Duodenal mucosa (tissue), 2 donors: ENCODE measurements around the gene LIMD2.

Experiments
- H3K27ac ChIP-seq: one replicate; pipeline ENCODE4 v1.7.0; 2013; ENCODE audit warnings: low read depth, low read length
- H3K27me3 ChIP-seq, 2 donors: one replicate each; pipeline ENCODE4 v1.7.0; 2013; ENCODE audit warnings: low read length in 2 of 2, control low read depth in 1 of 2; ENCODE audit not compliant: insufficient read depth in 2 of 2, control insufficient read depth in 1 of 2
- H3K36me3 ChIP-seq, 2 donors: one replicate each; pipeline ENCODE4 v1.7.0; 2013; ENCODE audit warnings: low read length in 2 of 2, control low read depth in 1 of 2; ENCODE audit not compliant: insufficient read depth in 2 of 2, control insufficient read depth in 1 of 2
- H3K4me1 ChIP-seq, 2 donors: one replicate each; pipeline ENCODE4 v1.7.0; 2013; ENCODE audit warnings: low read length in 2 of 2, control low read depth in 1 of 2; ENCODE audit not compliant: insufficient read depth in 2 of 2, control insufficient read depth in 1 of 2
- H3K4me3 ChIP-seq, 2 donors: one replicate each; pipeline ENCODE4 v1.7.0; 2013; ENCODE audit warnings: low read length in 2 of 2, low read depth in 1 of 2
- H3K9ac ChIP-seq, 2 donors: one replicate each; pipeline ENCODE4 v1.7.0; 2013; ENCODE audit warnings: low read length in 2 of 2, low read depth in 1 of 2
- H3K9me3 ChIP-seq, 2 donors: one replicate each; pipeline ENCODE4 v1.7.0; 2013; ENCODE audit warnings: low read length in 2 of 2, control low read depth in 1 of 2; ENCODE audit not compliant: control insufficient read depth in 1 of 2

The LIMD2 gene

GRCh38 chr17:63694950-63695773 is 4.8 kb downstream of the LIMD2 start:
- peaks cover 11 to 29% of the 10 kb centered on the region in 2 donors for H3K4me1 ChIP-seq
- no peak overlapping the region for H3K27ac ChIP-seq
- H3K9ac ChIP-seq = no peak overlapping the region
- H3K4me3 ChIP-seq = no peak overlapping the region
- H3K9me3 ChIP-seq = no peaks in the 10 kb centered on the region
- peaks cover 30 to 43% of the 10 kb centered on the region in 2 donors for H3K36me3 ChIP-seq
- no peaks in the 10 kb centered on the region for H3K27me3 ChIP-seq

- H3K4me3 ChIP-seq = no peak overlapping the region
- no peak overlapping the region for H3K27ac ChIP-seq
- peaks cover 35 to 51% of the 10 kb centered on the region in 2 donors for H3K36me3 ChIP-seq
- H3K9me3 ChIP-seq = no peaks in the 10 kb centered on the region
- H3K4me1 ChIP-seq = peaks cover 11 to 29% of the 10 kb centered on the region in 2 donors
- H3K9ac ChIP-seq = no peak overlapping the region
- H3K27me3 ChIP-seq = no peaks in the 10 kb centered on the region
These were observed 5.5 kb downstream of the LIMD2 start for GRCh38 chr17:63694229-63694949.

- Histone ChIP-seq H3K9ac (no peak overlapping the region), H3K27me3 (no peaks in the 10 kb centered on the region), H3K36me3 (peaks cover 43 to 59% of the 10 kb centered on the region in 2 donors), H3K4me1 (peaks cover 11 to 20% of the 10 kb centered on the region in 2 donors), H3K4me3 (no peak overlapping the region), H3K27ac (no peak overlapping the region), H3K9me3 (no peaks in the 10 kb centered on the region)
These were observed 6.4 kb downstream of the LIMD2 start for GRCh38 chr17:63693411-63694113.

GRCh38 chr17:63692195-63692816 is 7.6 kb downstream of the LIMD2 start:
- Histone ChIP-seq H3K9ac (no peak overlapping the region), H3K27ac (no peak overlapping the region), H3K9me3 (no peaks in the 10 kb centered on the region), H3K27me3 (no peaks in the 10 kb centered on the region), H3K4me1 (peaks cover 8% of the 10 kb centered on the region in 2 donors), H3K36me3 (peaks cover 45 to 66% of the 10 kb centered on the region in 2 donors), H3K4me3 (no peak overlapping the region)

- no peaks in the 10 kb centered on the region for H3K4me1 ChIP-seq
- no peaks in the 10 kb centered on the region for H3K27me3 ChIP-seq
- peaks cover 52 to 84% of the 10 kb centered on the region in 2 donors for H3K36me3 ChIP-seq
These were observed 10.4 kb downstream of the LIMD2 start for GRCh38 chr17:63689479-63689878.

GRCh38 chr17:63688396-63689020 is 11.4 kb downstream of the LIMD2 start:
- no peak overlapping the region for H3K4me3 ChIP-seq
- no peaks in the 10 kb centered on the region for H3K27me3 ChIP-seq
- H3K9me3 ChIP-seq = no peaks in the 10 kb centered on the region
- no peak overlapping the region for H3K27ac ChIP-seq
- no peak overlapping the region for H3K9ac ChIP-seq
- no peaks in the 10 kb centered on the region for H3K4me1 ChIP-seq
- peaks cover 48 to 78% of the 10 kb centered on the region in 2 donors for H3K36me3 ChIP-seq

More at GRCh38 chr17:63689479-63689878, 10.4 kb downstream of the LIMD2 start:
- H3K9ac ChIP-seq = no peak overlapping the region
- H3K9me3 ChIP-seq = no peaks in the 10 kb centered on the region
- H3K4me3 ChIP-seq = no peak overlapping the region
- H3K27ac ChIP-seq = no peak overlapping the region

- Histone ChIP-seq H3K27me3 (no peaks in the 10 kb centered on the region), H3K9ac (no peak overlapping the region), H3K4me3 (no peak overlapping the region), H3K36me3 (peaks cover 29 to 79% of the 10 kb centered on the region in 2 donors), H3K4me1 (no peaks in the 10 kb centered on the region), H3K9me3 (no peaks in the 10 kb centered on the region), H3K27ac (no peak overlapping the region)
These were observed 13.7 kb downstream of the LIMD2 start for GRCh38 chr17:63686138-63686685.

- Histone ChIP-seq H3K4me3 (no peak overlapping the region), H3K27me3 (no peaks in the 10 kb centered on the region), H3K9ac (no peak overlapping the region), H3K27ac (no peak overlapping the region), H3K9me3 (no peaks in the 10 kb centered on the region), H3K36me3 (peaks cover 25 to 73% of the 10 kb centered on the region in 2 donors), H3K4me1 (no peaks in the 10 kb centered on the region)
These were observed 14.3 kb downstream of the LIMD2 start for GRCh38 chr17:63685578-63685977.

- Histone ChIP-seq H3K4me1 (no peaks in the 10 kb centered on the region), H3K27ac (no peak overlapping the region), H3K9ac (no peak overlapping the region), H3K36me3 (peaks cover 25 to 68% of the 10 kb centered on the region in 2 donors), H3K9me3 (no peaks in the 10 kb centered on the region), H3K27me3 (no peaks in the 10 kb centered on the region), H3K4me3 (no peak overlapping the region)
These were observed 14.9 kb downstream of the LIMD2 start for GRCh38 chr17:63685041-63685440.
